H9 (cell line): ENCODE data around the gene DACH1. TPM values are rescaled to one million over a fixed set of nuclear protein-coding genes. Genes with fewer than 3 reads are reported as not detected.

Experiments used
- DNase-seq: peaks from one replicate; pipeline ENCODE4 v3.0.0-alpha.2; 2017
- H2AFZ ChIP-seq: one replicate; pipeline ENCODE4 v1.6.1; 2013; ENCODE audit warnings: mild to moderate bottlenecking, low read length, control low read depth, moderate library complexity
- H2AK5ac ChIP-seq: 2 replicates; pipeline ENCODE4 v1.6.1; 2013; ENCODE audit warnings: low read length, control low read depth, mixed read lengths; ENCODE audit not compliant: insufficient read length
- H2BK120ac ChIP-seq: one replicate; pipeline ENCODE4 v1.6.1; 2013; ENCODE audit warnings: low read depth, mild to moderate bottlenecking, low read length, control low read depth, inconsistent platforms; ENCODE audit not compliant: poor library complexity, severe bottlenecking
- H2BK12ac ChIP-seq: 2 replicates; pipeline ENCODE4 v1.6.1; 2013; ENCODE audit warnings: low read length, control low read depth, mixed read lengths, low read depth; ENCODE audit not compliant: insufficient read length
- H2BK15ac ChIP-seq: 2 replicates; pipeline ENCODE4 v1.6.1; 2013; ENCODE audit warnings: low read depth, low read length, control low read depth
- H2BK20ac ChIP-seq: one replicate; pipeline ENCODE4 v1.6.1; 2013; ENCODE audit warnings: low read depth, mild to moderate bottlenecking, low read length, control low read depth, inconsistent platforms; ENCODE audit not compliant: poor library complexity, severe bottlenecking
- H2BK5ac ChIP-seq: 2 replicates; pipeline ENCODE4 v1.6.1; 2013; ENCODE audit warnings: low read length, control low read depth, mixed read lengths; ENCODE audit not compliant: insufficient read length
- H3K14ac ChIP-seq: 2 replicates; pipeline ENCODE4 v1.6.1; 2013; ENCODE audit warnings: low read length, control low read depth; ENCODE audit not compliant: insufficient read depth
- H3K18ac ChIP-seq: 2 replicates; pipeline ENCODE4 v1.6.1; 2013; ENCODE audit warnings: low read depth, mild to moderate bottlenecking, mixed read lengths, low read length, control low read depth; ENCODE audit not compliant: insufficient read length
- H3K23ac ChIP-seq: 2 replicates; pipeline ENCODE4 v1.6.1; 2013; ENCODE audit warnings: low read length, control low read depth, mixed read lengths, low read depth; ENCODE audit not compliant: insufficient read length
- H3K23me2 ChIP-seq: 2 replicates; pipeline ENCODE4 v1.6.1; 2013; ENCODE audit warnings: low read depth, mild to moderate bottlenecking, mixed read lengths, low read length, control low read depth; ENCODE audit not compliant: insufficient read length, poor library complexity, severe bottlenecking
- H3K27ac ChIP-seq: 2 replicates; pipeline ENCODE4 v1.5.1; 2013; ENCODE audit warnings: low read length, control low read depth, mixed read lengths, low read depth; ENCODE audit not compliant: insufficient read length
- H3K27me3 ChIP-seq: 2 replicates; pipeline ENCODE4 v1.6.1; 2013; ENCODE audit warnings: low read length, control low read depth, inconsistent platforms; ENCODE audit not compliant: insufficient read depth
- H3K4ac ChIP-seq: 2 replicates; pipeline ENCODE4 v1.6.1; 2013; ENCODE audit warnings: low read depth, mild to moderate bottlenecking, control low read depth, inconsistent platforms, low read length, moderate library complexity
- H3K4me1 ChIP-seq: 2 replicates; pipeline ENCODE4 v1.6.1; 2013; ENCODE audit warnings: low read length, control low read depth, inconsistent platforms; ENCODE audit not compliant: insufficient read depth
- H3K4me2 ChIP-seq: 2 replicates; pipeline ENCODE4 v1.6.1; 2013; ENCODE audit warnings: low read length, control low read depth, mixed read lengths; ENCODE audit not compliant: insufficient read length, insufficient read depth
- H3K56ac ChIP-seq: 2 replicates; pipeline ENCODE4 v1.6.1; 2013; ENCODE audit warnings: low read depth, mild to moderate bottlenecking, mixed read lengths, low read length, control low read depth; ENCODE audit not compliant: insufficient read length
- H3K79me1 ChIP-seq: 2 replicates; pipeline ENCODE4 v1.6.1; 2013; ENCODE audit warnings: low read depth, mild to moderate bottlenecking, moderate library complexity, low read length, control low read depth, inconsistent platforms; ENCODE audit not compliant: insufficient read depth, poor library complexity, severe bottlenecking
- H3K79me2 ChIP-seq: 2 replicates; pipeline ENCODE4 v1.6.1; 2013; ENCODE audit warnings: low read length, control low read depth, inconsistent platforms; ENCODE audit not compliant: insufficient read depth
- H3K9ac ChIP-seq: 2 replicates; pipeline ENCODE4 v1.6.1; 2013; ENCODE audit warnings: low read length, control low read depth, mixed read lengths; ENCODE audit not compliant: insufficient read length; ENCODE audit errors: extremely low read depth
- H3K9me3 ChIP-seq: one replicate; pipeline ENCODE4 v1.6.1; 2013; ENCODE audit warnings: low read depth, low read length, inconsistent platforms; ENCODE audit not compliant: control insufficient read depth
- H3T11ph ChIP-seq: one replicate; pipeline ENCODE4 v1.6.1; 2013; ENCODE audit warnings: mild to moderate bottlenecking, low read length, control low read depth, inconsistent platforms
- H4K20me1 ChIP-seq: one replicate; pipeline ENCODE4 v1.6.1; 2013; ENCODE audit not compliant: control insufficient read depth, insufficient read length, insufficient read depth
- H4K5ac ChIP-seq: 2 replicates; pipeline ENCODE4 v1.6.1; 2013; ENCODE audit warnings: low read depth, mild to moderate bottlenecking, mixed read lengths, low read length, control low read depth; ENCODE audit not compliant: insufficient read length
- H4K8ac ChIP-seq: replicated peaks from 2 replicates; pipeline ENCODE4 v1.6.1; 2013; ENCODE audit warnings: low read length, control low read depth, mixed read lengths, low read depth; ENCODE audit not compliant: insufficient read length
- H4K91ac ChIP-seq: 2 replicates; pipeline ENCODE4 v1.6.1; 2013; ENCODE audit warnings: low read depth, mild to moderate bottlenecking, moderate library complexity, mixed read lengths, low read length, control low read depth; ENCODE audit not compliant: insufficient read length
- H3K27ac Mint-ChIP-seq, 3 experiments: 2 replicates in 2 of 3; 3 replicates in 1 of 3; pipeline ENCODE4 v1.8.0; 2020 to 2021; ENCODE audit warnings: mixed read lengths in 3 of 3, mild to moderate bottlenecking in 1 of 3, moderate library complexity in 1 of 3
- H3K27me3 Mint-ChIP-seq: 2 replicates; pipeline ENCODE4 v1.8.0; 2021; ENCODE audit warnings: low read depth, mild to moderate bottlenecking, moderate library complexity, mixed read lengths
- H3K36me3 Mint-ChIP-seq, 3 experiments: 2 replicates in 2 of 3; 3 replicates in 1 of 3; pipeline ENCODE4 v1.8.0; 2020 to 2021; ENCODE audit warnings: low read depth in 3 of 3, mixed read lengths in 3 of 3; ENCODE audit not compliant: insufficient read depth in 1 of 3
- H3K4me1 Mint-ChIP-seq, 2 experiments: 2 replicates each; pipeline ENCODE4 v1.8.0; 2020; ENCODE audit warnings: mixed read lengths in 2 of 2
- H3K4me3 Mint-ChIP-seq, 2 experiments: 2 replicates in 1 of 2; 3 replicates in 1 of 2; pipeline ENCODE4 v1.8.0; 2020 to 2021; ENCODE audit warnings: mild to moderate bottlenecking in 2 of 2, mixed read lengths in 2 of 2, moderate library complexity in 1 of 2
- H3K9me3 Mint-ChIP-seq, 2 experiments: 2 replicates in 1 of 2; 3 replicates in 1 of 2; pipeline ENCODE4 v1.8.0; 2020; ENCODE audit warnings: mild to moderate bottlenecking in 2 of 2, mixed read lengths in 2 of 2, moderate library complexity in 1 of 2
- total RNA-seq: library from RNA; stranded (reverse); gene quantifications from 2 replicates; pipeline ENCODE4 v1.2.1, GENCODE V29; 2021
- TF ChIP-seq, protein P1 (sequence below): fragments of 200-600 bp; sonication (generic); conservative IDR thresholded peaks from 3 replicates; pipeline ENCODE4 v1.8.0; 2021; ENCODE audit warnings: antibody characterized with exemption, mild to moderate bottlenecking

Gene DACH1
- total RNA-seq, 1 experiment from 2014 or later = not detected

DNA sequence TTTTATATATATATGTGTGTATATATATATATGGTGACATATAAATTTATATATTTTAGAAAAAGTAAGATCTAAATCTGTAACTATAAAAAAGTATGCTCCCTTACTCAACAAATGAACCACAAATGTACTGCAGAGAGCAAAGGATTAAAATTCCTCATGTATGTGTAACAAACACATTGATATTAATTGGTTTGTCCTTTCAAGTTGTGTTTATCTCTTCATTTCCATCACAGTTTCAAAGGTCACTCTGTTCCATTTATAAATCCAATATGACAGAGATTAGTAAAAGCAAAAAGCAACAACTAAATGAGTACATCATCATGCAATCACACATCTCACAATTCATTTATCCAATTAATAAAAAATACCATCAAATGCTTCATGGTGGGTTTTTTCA lies 247.9 kb downstream of the DACH1 start:
- H3K9me3 ChIP-seq = no peaks in the 10 kb centered on the region
- H4K8ac ChIP-seq = no peak overlapping the region
- Mint-ChIP-seq H3K4me3 (no peak overlapping the region), H3K27me3 (no peaks in the 10 kb centered on the region), H3K9me3 (no peaks in the 10 kb centered on the region), H3K4me1 (peaks cover 6 to 9% of the 10 kb centered on the region in 2 experiments; a peak in 1 of 4 replicates), H3K27ac (no peak overlapping the region), H3K36me3 (no peaks in the 10 kb centered on the region)
- no peak overlapping the region for H3T11ph ChIP-seq
- H3K27ac ChIP-seq = no peak overlapping the region
- no peaks in the 10 kb centered on the region for H4K20me1 ChIP-seq
- no peak overlapping the region for H3K56ac ChIP-seq
- H4K5ac ChIP-seq = no peak overlapping the region
- H3K18ac ChIP-seq = no peak overlapping the region
- no peak overlapping the region for H3K4ac ChIP-seq
- H3K79me2 ChIP-seq = no peaks in the 10 kb centered on the region
- H3K4me2 ChIP-seq = no peak overlapping the region
- H2BK15ac ChIP-seq = no peak overlapping the region
- H2AFZ ChIP-seq = no peak overlapping the region
- H3K79me1 ChIP-seq = no peaks in the 10 kb centered on the region
- no peak overlapping the region for H2BK20ac ChIP-seq
- no peaks in the 10 kb centered on the region for H3K23me2 ChIP-seq
- no peak overlapping the region for H2BK120ac ChIP-seq
- TF ChIP-seq, protein P1, sequence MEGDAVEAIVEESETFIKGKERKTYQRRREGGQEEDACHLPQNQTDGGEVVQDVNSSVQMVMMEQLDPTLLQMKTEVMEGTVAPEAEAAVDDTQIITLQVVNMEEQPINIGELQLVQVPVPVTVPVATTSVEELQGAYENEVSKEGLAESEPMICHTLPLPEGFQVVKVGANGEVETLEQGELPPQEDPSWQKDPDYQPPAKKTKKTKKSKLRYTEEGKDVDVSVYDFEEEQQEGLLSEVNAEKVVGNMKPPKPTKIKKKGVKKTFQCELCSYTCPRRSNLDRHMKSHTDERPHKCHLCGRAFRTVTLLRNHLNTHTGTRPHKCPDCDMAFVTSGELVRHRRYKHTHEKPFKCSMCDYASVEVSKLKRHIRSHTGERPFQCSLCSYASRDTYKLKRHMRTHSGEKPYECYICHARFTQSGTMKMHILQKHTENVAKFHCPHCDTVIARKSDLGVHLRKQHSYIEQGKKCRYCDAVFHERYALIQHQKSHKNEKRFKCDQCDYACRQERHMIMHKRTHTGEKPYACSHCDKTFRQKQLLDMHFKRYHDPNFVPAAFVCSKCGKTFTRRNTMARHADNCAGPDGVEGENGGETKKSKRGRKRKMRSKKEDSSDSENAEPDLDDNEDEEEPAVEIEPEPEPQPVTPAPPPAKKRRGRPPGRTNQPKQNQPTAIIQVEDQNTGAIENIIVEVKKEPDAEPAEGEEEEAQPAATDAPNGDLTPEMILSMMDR = no peak
- no peak overlapping the region for H3K14ac ChIP-seq
- no peak overlapping the region for H2AK5ac ChIP-seq
- H2BK5ac ChIP-seq = no peak overlapping the region
- no peak overlapping the region for H4K91ac ChIP-seq
- H3K23ac ChIP-seq = no peak overlapping the region
- no peak overlapping the region for H3K9ac ChIP-seq
- no peaks in the 10 kb centered on the region for H3K4me1 ChIP-seq
- DNase-seq = no peak
- no peak overlapping the region for H2BK12ac ChIP-seq
- no peaks in the 10 kb centered on the region for H3K27me3 ChIP-seq
